ENCODE measurements around the gene LPCAT2. TPM values are rescaled to one million over a fixed set of nuclear protein-coding genes. Genes with fewer than 3 reads are reported as not detected.

The LPCAT2 gene
- total RNA-seq, 2 experiments from 2014 or later = 0.16 TPM; not detected in 1

DNA sequence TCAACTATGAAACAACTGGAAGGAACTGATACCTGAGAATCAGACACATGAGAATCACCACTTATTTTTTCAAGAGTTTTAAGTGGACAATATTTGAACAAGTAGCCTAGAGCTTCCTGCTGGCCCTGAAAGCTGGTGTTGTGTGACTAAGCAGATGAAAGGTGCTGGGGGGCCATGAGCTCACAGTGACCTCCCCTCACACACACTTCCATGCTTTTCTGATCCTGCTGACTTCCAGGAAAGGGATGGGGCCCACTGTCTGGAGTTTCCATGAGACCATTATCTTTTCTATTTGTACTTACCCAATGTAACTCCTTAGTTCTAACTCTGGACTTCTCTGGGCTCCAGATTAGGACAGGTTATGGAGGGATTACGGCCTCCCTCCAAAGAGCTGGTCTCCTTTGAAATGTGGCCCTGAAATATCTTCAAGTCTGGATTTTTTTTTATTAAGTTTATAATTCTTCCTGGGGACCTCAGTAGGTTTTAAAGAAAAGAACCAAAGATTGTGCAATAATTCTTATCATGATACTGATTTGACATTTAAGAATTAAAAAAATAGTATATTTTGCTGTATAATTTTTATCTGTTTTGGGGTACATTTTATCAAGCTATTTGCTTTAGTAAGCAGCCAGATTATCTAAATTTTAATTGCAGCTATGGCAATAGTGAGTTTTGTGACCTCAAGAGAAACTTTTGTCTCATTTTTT, 62.5 kb downstream of the LPCAT2 start:
- no peak overlapping the region for H3K27ac Mint-ChIP-seq
- DNase-seq = no peak
- TF ChIP-seq, protein P1, sequence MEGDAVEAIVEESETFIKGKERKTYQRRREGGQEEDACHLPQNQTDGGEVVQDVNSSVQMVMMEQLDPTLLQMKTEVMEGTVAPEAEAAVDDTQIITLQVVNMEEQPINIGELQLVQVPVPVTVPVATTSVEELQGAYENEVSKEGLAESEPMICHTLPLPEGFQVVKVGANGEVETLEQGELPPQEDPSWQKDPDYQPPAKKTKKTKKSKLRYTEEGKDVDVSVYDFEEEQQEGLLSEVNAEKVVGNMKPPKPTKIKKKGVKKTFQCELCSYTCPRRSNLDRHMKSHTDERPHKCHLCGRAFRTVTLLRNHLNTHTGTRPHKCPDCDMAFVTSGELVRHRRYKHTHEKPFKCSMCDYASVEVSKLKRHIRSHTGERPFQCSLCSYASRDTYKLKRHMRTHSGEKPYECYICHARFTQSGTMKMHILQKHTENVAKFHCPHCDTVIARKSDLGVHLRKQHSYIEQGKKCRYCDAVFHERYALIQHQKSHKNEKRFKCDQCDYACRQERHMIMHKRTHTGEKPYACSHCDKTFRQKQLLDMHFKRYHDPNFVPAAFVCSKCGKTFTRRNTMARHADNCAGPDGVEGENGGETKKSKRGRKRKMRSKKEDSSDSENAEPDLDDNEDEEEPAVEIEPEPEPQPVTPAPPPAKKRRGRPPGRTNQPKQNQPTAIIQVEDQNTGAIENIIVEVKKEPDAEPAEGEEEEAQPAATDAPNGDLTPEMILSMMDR (IDR thresholded peaks at IDR 0.05) = no peak
- ChIA-PET CTCF (no interaction called here), POLR2A (no interaction called here)
- H3K4me3 Mint-ChIP-seq = no peak overlapping the region
- intact Hi-C loops (cut with micrococcal nuclease) = no loop called here
- no peaks in the 10 kb centered on the region for H3K4me1 Mint-ChIP-seq (ENCODE audit: low read depth)
- no peak for ATAC-seq
- no peaks in the 10 kb centered on the region for H3K9me3 Mint-ChIP-seq
- H3K27me3 Mint-ChIP-seq = peaks cover 6% of the 10 kb centered on the region
- H3K36me3 Mint-ChIP-seq (ENCODE audit: low read depth) = no peaks in the 10 kb centered on the region

DNA sequence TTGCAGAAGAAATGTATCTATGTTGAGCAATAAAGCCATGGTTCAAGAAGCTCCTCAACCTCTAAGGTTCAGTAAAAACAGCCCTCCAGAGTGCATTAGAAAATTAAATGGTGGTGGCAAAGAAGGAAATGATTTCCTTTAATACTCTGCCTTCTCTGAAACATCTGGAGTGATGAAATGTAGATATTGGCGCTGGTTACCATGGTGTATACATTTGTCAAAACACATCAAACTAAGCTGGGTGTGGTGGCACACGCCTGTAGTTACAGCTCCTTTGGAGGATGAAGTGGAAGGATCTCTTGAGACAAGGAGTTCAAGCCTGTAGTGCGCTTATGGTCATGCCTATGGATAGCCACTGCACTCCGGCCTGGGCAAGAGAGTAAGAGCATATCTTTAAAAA, 63.6 kb downstream of the LPCAT2 start:
- ATAC-seq (no peak), DNase-seq (no peak)
- H3K9me3 Mint-ChIP-seq = no peaks in the 10 kb centered on the region
- no peaks in the 10 kb centered on the region for H3K4me1 Mint-ChIP-seq (ENCODE audit: low read depth)
- no peaks in the 10 kb centered on the region for H3K36me3 Mint-ChIP-seq (ENCODE audit: low read depth)
- CTCF ChIA-PET = interaction anchor here (1.0 kb wide), 1 partner anchor 10 kb away, joined by 3 read pairs; no protein-coding TSS in a partner anchor
- H3K4me3 Mint-ChIP-seq = no peak overlapping the region
- no peak overlapping the region for H3K27ac Mint-ChIP-seq
- TF ChIP-seq, protein P1 (IDR thresholded peaks at IDR 0.05) = no peak
- peaks cover 6% of the 10 kb centered on the region for H3K27me3 Mint-ChIP-seq
- intact Hi-C loops (cut with micrococcal nuclease) = no loop called here
- POLR2A ChIA-PET = no interaction called here

DNA sequence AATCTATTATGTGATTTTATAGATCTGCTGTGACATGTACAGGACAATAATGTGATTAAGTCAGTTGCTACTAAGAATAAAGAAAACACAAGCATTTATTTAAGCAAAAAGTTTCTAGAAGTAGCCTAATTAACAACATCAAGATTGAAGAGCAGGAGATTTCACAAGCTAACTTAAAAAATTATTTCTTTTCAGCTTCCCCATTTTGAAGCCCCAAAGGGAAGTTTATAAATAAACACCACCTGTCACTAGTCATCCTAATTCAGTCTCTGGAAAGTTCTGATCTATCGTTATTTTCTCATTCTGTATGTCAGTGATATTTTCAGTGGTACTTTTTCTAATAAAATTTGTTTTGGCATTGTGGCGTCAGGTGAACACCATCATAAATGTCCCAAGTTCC, 65.9 kb downstream of the LPCAT2 start:
- POLR2A ChIA-PET = no interaction called here
- no peaks in the 10 kb centered on the region for H3K36me3 Mint-ChIP-seq (ENCODE audit: low read depth)
- H3K4me3 Mint-ChIP-seq = no peak overlapping the region
- ATAC-seq = no peak
- TF ChIP-seq, protein P1 (IDR thresholded peaks at IDR 0.05) = no peak
- CTCF ChIA-PET = no interaction called here
- intact Hi-C loops (cut with micrococcal nuclease) = no loop called here
- H3K9me3 Mint-ChIP-seq = no peaks in the 10 kb centered on the region
- no peak overlapping the region for H3K27ac Mint-ChIP-seq
- peaks cover 5% of the 10 kb centered on the region for H3K27me3 Mint-ChIP-seq
- no peaks in the 10 kb centered on the region for H3K4me1 Mint-ChIP-seq (ENCODE audit: low read depth)
- no peak for DNase-seq

DNA sequence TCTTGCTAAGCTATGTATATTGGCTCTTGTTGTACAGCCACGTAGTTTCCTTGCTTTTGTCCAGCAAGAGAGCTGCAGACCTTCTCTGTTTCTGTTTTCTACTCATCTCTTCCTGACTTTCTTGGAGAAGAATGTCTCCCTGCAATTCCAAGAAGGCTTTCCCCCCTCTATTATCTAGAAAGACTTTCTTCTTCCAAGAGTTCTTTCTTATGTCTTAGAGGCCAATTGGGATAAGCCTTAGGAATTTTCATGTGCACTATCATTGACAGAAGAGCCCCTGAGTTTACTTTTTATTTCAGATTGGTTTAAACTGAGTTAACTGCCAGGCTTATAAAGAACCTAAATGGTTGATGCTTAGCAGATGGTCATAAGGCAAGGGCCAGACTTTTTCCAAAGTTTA, 66.6 kb downstream of the LPCAT2 start:
- Mint-ChIP-seq H3K27me3 (peaks cover 5% of the 10 kb centered on the region), H3K9me3 (no peaks in the 10 kb centered on the region), H3K36me3 (ENCODE audit: low read depth) (no peaks in the 10 kb centered on the region), H3K27ac (no peak overlapping the region), H3K4me3 (no peak overlapping the region), H3K4me1 (ENCODE audit: low read depth) (no peaks in the 10 kb centered on the region)
- ATAC-seq = no peak
- POLR2A ChIA-PET = no interaction called here
- DNase-seq = no peak
- intact Hi-C loops (cut with micrococcal nuclease) = no loop called here
- CTCF ChIA-PET = no interaction called here
- TF ChIP-seq, protein P1 (IDR thresholded peaks at IDR 0.05) = no peak

DNA sequence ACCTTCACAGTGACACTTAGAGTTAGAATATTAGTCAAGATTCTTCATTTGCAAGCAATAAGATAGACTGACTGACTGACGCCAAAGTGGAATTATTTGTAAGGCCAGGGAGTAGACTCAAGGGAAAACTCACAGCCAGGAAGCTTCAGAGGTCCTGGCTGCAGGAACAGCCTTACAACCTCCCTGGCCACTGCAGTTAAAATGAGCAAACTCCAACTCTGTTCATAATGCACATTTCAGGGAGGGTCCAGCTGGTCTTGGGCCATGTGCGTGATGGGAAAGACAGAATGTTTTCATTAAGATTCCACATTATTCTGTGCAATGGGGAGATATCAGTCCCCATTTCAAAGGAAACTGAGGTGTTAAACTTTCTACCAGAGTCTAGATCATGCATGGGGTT, 67.5 kb downstream of the LPCAT2 start:
- no peak overlapping the region for H3K27ac Mint-ChIP-seq
- TF ChIP-seq, protein P1 (IDR thresholded peaks at IDR 0.05) = no peak
- no peaks in the 10 kb centered on the region for H3K4me1 Mint-ChIP-seq (ENCODE audit: low read depth)
- DNase-seq (no peak), ATAC-seq (no peak)
- ChIA-PET POLR2A (no interaction called here), CTCF (no interaction called here)
- no peaks in the 10 kb centered on the region for H3K9me3 Mint-ChIP-seq
- H3K36me3 Mint-ChIP-seq (ENCODE audit: low read depth) = no peaks in the 10 kb centered on the region
- intact Hi-C loops (cut with micrococcal nuclease) = no loop called here
- H3K27me3 Mint-ChIP-seq = peaks cover 5% of the 10 kb centered on the region
- H3K4me3 Mint-ChIP-seq = no peak overlapping the region
